Smooth muscle cell (in vitro differentiated cells): ENCODE results near the gene SPSB3. TPM values are rescaled to one million over a fixed set of nuclear protein-coding genes. Genes with fewer than 3 reads are reported as not detected.

Experiments
- DNase-seq: peaks from one replicate; lab custom pipeline; 2025; ENCODE audit not compliant: unreplicated experiment; lab: John Stamatoyannopoulos, UW
- H2AFZ ChIP-seq: fragments of 200-600 bp; sonication (generic); 2 replicates; pipeline ENCODE4 v1.6.0; 2016; ENCODE audit warnings: antibody characterized with exemption, low read depth, mild to moderate bottlenecking
- H3F3A ChIP-seq: fragments of 200-600 bp; sonication (generic); 2 replicates; pipeline ENCODE4 v1.6.0; 2017; ENCODE audit warnings: antibody characterized with exemption, low read depth
- H3K27ac ChIP-seq: fragments of 200-600 bp; sonication (generic); 2 replicates; pipeline ENCODE4 v1.5.1; 2016; ENCODE audit warnings: low read depth, mild to moderate bottlenecking
- H3K27me3 ChIP-seq: fragments of 200-600 bp; sonication (generic); 2 replicates; pipeline ENCODE4 v1.6.1; 2016; ENCODE audit warnings: low read depth, mild to moderate bottlenecking
- H3K36me3 ChIP-seq: fragments of 200-600 bp; sonication (generic); 2 replicates; pipeline ENCODE4 v1.5.1; 2016; ENCODE audit warnings: low read depth
- H3K4me1 ChIP-seq: fragments of 200-600 bp; sonication (generic); 2 replicates; pipeline ENCODE4 v1.5.1; 2016; ENCODE audit warnings: low read depth
- H3K4me2 ChIP-seq: fragments of 200-600 bp; sonication (generic); 2 replicates; pipeline ENCODE4 v1.6.0; 2016; ENCODE audit warnings: mild to moderate bottlenecking
- H3K4me3 ChIP-seq: fragments of 200-600 bp; sonication (generic); 2 replicates; pipeline ENCODE4 v1.5.1; 2016; ENCODE audit warnings: mild to moderate bottlenecking
- H3K79me2 ChIP-seq: fragments of 200-600 bp; sonication (generic); 2 replicates; pipeline ENCODE4 v1.6.0; 2016; ENCODE audit warnings: low read depth, mild to moderate bottlenecking
- H3K9ac ChIP-seq: fragments of 200-600 bp; sonication (generic); 2 replicates; pipeline ENCODE4 v1.6.0; 2016; ENCODE audit warnings: low read depth
- H3K9me3 ChIP-seq: fragments of 200-600 bp; sonication (generic); replicated peaks from 2 replicates; pipeline ENCODE4 v1.5.1; 2016; ENCODE audit warnings: low read depth
- H4K20me1 ChIP-seq: fragments of 200-600 bp; sonication (generic); 2 replicates; pipeline ENCODE4 v1.6.0; 2016; ENCODE audit warnings: low read depth
- WGBS: methylation state at CpG from one replicate; pipeline ENCODE4 v1.1.7; 2016; ENCODE audit warnings: low lambda C conversion rate; 5-methylcytosine and 5-hydroxymethylcytosine counted together
- polyA plus RNA-seq: library from polyadenylated mRNA; unstranded; fragments of >200 nt; fragmentation: Nextera tagmentation; extraction: Ambion mirVana; gene quantifications from 2 replicates; pipeline ENCODE4 v1.2.1, GENCODE V29; 2016
- total RNA-seq: library from RNA; depleted of rRNA; stranded (reverse); fragments of >200 nt; gene quantifications from 2 replicates; pipeline ENCODE4 v1.2.3, GENCODE V29; 2014
- TF ChIP-seq, protein P1 (sequence below): fragments of 200-600 bp; sonication (generic); IDR thresholded peaks from 2 replicates; pipeline ENCODE4 v1.5.1; 2017; ENCODE audit warnings: borderline replicate concordance, mild to moderate bottlenecking, antibody characterized with exemption; ENCODE audit not compliant: insufficient read depth, poor library complexity, severe bottlenecking

Gene SPSB3
- total and polyA plus RNA-seq, 2 experiments from 2014 or later: 25.1 to 49.8 TPM

DNA sequence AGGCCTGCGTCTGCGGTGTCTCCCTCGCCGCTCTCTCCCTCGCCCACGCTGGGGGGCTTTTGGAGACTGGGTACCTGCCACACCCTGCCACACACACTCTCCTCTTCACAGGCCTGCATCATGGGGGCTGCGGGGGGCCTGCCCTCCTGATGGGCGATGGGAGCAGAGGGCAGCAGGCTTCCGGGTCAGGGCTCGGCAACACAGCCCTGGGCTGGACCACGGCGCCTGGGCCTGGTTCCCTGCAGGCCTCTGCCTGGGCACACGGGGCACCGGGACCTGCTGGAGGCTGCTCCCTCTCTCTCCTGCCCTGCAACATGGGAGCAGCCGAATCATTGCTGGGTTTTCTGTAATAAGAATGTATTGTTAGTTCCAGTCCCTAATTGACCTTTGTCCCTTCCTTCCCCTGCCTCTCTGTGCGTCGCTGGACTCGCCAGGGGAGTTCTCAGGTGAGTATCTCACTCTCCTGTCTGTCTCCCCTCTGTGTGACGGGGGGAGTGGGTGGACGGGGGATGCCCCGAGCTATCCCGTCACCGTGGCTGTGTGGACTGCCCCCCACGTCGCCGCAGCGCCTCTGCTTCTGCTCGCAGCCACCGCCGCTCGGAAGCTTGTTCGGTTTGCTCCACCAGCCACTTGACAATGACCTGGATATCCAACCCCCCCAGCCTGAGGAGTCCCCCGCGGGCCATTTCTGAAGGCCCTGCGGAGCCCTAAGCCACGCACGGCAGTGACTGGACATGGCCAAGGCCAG, 24.5 kb downstream of the SPSB3 start:
- Histone ChIP-seq H3K79me2 (no peaks in the 10 kb centered on the region), H2AFZ (no peak overlapping the region), H3K36me3 (no peaks in the 10 kb centered on the region), H4K20me1 (peaks cover 5% of the 10 kb centered on the region), H3F3A (peaks cover 3% of the 10 kb centered on the region), H3K4me2 (no peak overlapping the region), H3K9ac (no peak overlapping the region), H3K9me3 (no peaks in the 10 kb centered on the region), H3K27me3 (no peaks in the 10 kb centered on the region), H3K4me3 (no peak overlapping the region), H3K27ac (no peak overlapping the region), H3K4me1 (no peaks in the 10 kb centered on the region)
- 97% methylated on average over 36 of the region's 37 CpGs for WGBS
- TF ChIP-seq, protein P1, sequence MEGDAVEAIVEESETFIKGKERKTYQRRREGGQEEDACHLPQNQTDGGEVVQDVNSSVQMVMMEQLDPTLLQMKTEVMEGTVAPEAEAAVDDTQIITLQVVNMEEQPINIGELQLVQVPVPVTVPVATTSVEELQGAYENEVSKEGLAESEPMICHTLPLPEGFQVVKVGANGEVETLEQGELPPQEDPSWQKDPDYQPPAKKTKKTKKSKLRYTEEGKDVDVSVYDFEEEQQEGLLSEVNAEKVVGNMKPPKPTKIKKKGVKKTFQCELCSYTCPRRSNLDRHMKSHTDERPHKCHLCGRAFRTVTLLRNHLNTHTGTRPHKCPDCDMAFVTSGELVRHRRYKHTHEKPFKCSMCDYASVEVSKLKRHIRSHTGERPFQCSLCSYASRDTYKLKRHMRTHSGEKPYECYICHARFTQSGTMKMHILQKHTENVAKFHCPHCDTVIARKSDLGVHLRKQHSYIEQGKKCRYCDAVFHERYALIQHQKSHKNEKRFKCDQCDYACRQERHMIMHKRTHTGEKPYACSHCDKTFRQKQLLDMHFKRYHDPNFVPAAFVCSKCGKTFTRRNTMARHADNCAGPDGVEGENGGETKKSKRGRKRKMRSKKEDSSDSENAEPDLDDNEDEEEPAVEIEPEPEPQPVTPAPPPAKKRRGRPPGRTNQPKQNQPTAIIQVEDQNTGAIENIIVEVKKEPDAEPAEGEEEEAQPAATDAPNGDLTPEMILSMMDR: no peak
- no peak for DNase-seq

DNA sequence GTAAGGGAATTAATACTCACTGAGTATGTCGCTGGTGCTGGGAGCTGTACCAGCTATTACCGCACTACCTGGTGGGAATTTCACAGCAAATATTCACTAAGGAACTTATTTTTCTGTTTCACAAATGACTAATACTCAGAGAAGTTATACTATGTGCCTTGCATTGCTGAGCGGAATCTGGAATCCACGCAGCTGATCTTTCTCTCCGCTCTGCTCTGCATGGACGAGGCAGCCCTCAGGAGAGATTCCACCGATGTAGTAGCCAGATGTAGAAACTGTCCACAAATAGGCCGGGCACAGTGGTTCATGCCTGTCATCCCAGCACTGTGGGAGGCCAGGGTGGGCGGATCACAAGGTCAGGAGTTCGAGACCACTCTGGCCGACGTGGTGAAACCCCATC, 28.2 kb downstream of the SPSB3 start:
- Histone ChIP-seq H3K4me1 (no peaks in the 10 kb centered on the region), H2AFZ (no peak overlapping the region), H4K20me1 (peaks cover 11% of the 10 kb centered on the region), H3K36me3 (no peaks in the 10 kb centered on the region), H3F3A (peaks cover 3% of the 10 kb centered on the region), H3K9me3 (no peaks in the 10 kb centered on the region), H3K4me3 (no peak overlapping the region), H3K9ac (no peak overlapping the region), H3K4me2 (no peak overlapping the region), H3K27me3 (no peaks in the 10 kb centered on the region), H3K27ac (no peak overlapping the region), H3K79me2 (no peaks in the 10 kb centered on the region)
- TF ChIP-seq, protein P1: no peak
- no peak for DNase-seq
- 97% methylated on average over 12 of the region's 12 CpGs for WGBS

DNA sequence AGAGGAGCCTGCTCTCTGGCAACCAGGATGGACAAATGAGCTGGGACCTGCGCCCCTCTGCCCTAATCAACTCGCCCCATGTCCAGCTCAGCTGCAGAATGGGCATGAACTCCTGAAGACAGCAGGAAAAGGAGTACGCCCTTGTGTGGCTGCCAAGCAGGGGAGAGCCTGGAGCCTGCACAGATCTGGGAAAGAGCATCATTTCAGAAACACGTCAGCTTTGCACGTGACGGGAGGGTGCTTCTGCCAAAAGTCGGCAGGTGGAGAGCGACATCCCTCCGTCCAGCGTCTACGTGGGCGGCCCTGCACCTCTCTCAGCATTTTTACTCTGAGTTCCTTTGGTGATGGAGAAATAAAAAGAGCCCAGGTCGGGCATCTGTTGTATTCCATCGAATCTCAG, 29.5 kb downstream of the SPSB3 start:
- Histone ChIP-seq H3K4me2 (no peak overlapping the region), H3K9ac (no peak overlapping the region), H3F3A (peaks cover 3% of the 10 kb centered on the region), H3K4me1 (no peaks in the 10 kb centered on the region), H4K20me1 (peaks cover 11% of the 10 kb centered on the region), H3K4me3 (no peak overlapping the region), H3K79me2 (no peaks in the 10 kb centered on the region), H3K27me3 (no peaks in the 10 kb centered on the region), H2AFZ (no peak overlapping the region), H3K36me3 (no peaks in the 10 kb centered on the region), H3K27ac (no peak overlapping the region), H3K9me3 (no peaks in the 10 kb centered on the region)
- DNase-seq: no peak
- TF ChIP-seq, protein P1: no peak
- 96% methylated on average over 14 of the region's 14 CpGs for WGBS

DNA sequence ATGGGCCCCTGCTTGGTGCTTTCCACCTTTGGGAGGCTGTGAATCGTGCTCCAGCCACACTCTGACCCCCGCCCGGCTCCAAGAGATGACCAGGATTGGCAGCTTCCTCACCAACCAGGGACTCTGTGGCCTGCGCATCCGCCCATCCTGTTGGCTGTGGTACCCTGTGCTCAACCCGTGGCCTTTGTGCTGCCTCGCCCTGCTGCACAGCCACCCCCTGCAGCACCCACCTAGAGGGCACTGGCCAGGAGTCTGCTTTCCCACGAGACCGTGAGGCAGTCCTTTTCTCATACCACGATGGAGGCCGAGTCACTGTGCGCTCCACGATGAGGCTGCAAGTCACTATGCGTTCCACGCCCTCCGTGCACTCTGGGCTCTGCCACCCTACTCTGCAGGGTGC, 30.4 kb downstream of the SPSB3 start:
- no peak overlapping the region for H3K4me2 ChIP-seq
- H3K79me2 ChIP-seq: no peaks in the 10 kb centered on the region
- H3K27me3 ChIP-seq: no peaks in the 10 kb centered on the region
- H3K9me3 ChIP-seq: no peaks in the 10 kb centered on the region
- no peaks in the 10 kb centered on the region for H3K36me3 ChIP-seq
- H3K27ac ChIP-seq: no peak overlapping the region
- H3F3A ChIP-seq: peaks cover 3% of the 10 kb centered on the region
- H4K20me1 ChIP-seq: peaks cover 11% of the 10 kb centered on the region
- H3K4me3 ChIP-seq: no peak overlapping the region
- TF ChIP-seq, protein P1: no peak
- 97% methylated on average over 16 of the region's 16 CpGs for WGBS
- DNase-seq: no peak
- no peak overlapping the region for H3K9ac ChIP-seq
- no peak overlapping the region for H2AFZ ChIP-seq
- no peaks in the 10 kb centered on the region for H3K4me1 ChIP-seq
